AG09309 (cell line): Measurements from ENCODE around the gene GOSR1.
"Not testable (repeated sequence)": the region's sequence is repeated elsewhere in the genome, so short reads cannot be mapped to it uniquely, and the experiment has no call there.

Experiments
- DNase-seq: peaks from one replicate; pipeline ENCODE4 v3.0.0-alpha.2; 2010; ENCODE audit warnings: low read depth
- H3K4me3 ChIP-seq: 2 replicates; pipeline ENCODE4 v1.5.1; 2011; ENCODE audit warnings: mild to moderate bottlenecking, low read depth, low read length, moderate library complexity; ENCODE audit not compliant: control insufficient read depth
- TF ChIP-seq, protein P1 (sequence below): IDR thresholded peaks from 2 replicates; pipeline ENCODE4 v1.5.1; 2011; ENCODE audit warnings: mild to moderate bottlenecking, low read depth, low read length, inconsistent platforms; ENCODE audit not compliant: insufficient read depth, control insufficient read depth; ENCODE audit errors: missing control alignments

The GOSR1 gene

DNA sequence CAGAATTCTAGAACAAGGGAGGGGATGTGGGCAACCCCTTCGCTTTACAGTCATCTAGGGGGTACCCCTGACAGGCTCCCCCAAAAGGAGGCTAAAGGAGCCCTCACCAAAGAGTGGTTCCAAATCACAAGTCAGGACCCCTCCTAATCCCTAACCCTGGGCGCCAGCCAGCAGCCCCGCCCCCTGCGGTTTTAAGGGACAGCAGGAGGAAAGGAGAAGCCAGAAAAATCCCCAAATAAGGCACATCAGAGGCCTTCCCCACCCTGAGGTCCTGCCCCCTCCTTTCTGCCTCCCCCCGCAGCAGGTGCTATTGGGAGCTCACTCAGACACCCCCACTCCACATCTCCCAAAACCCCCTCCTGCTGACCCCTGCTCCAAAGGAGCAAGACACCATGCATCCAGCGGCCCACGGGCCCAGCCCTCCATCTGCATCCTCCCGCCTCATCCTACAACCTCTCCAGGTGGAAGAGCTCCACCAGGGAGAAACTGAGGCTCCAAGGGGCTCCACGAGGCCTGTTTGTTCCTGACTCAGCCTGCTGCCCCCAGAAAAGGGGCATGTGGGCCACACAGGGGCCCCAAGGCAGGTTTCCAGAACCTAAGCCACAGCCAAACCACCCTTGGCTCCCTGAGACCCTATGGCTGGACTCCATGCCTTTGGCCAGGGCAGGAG lies 93.5 kb downstream of the GOSR1 start:
- no peak for DNase-seq
- TF ChIP-seq, protein P1, sequence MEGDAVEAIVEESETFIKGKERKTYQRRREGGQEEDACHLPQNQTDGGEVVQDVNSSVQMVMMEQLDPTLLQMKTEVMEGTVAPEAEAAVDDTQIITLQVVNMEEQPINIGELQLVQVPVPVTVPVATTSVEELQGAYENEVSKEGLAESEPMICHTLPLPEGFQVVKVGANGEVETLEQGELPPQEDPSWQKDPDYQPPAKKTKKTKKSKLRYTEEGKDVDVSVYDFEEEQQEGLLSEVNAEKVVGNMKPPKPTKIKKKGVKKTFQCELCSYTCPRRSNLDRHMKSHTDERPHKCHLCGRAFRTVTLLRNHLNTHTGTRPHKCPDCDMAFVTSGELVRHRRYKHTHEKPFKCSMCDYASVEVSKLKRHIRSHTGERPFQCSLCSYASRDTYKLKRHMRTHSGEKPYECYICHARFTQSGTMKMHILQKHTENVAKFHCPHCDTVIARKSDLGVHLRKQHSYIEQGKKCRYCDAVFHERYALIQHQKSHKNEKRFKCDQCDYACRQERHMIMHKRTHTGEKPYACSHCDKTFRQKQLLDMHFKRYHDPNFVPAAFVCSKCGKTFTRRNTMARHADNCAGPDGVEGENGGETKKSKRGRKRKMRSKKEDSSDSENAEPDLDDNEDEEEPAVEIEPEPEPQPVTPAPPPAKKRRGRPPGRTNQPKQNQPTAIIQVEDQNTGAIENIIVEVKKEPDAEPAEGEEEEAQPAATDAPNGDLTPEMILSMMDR = no peak
- no peak overlapping the region for H3K4me3 ChIP-seq

DNA sequence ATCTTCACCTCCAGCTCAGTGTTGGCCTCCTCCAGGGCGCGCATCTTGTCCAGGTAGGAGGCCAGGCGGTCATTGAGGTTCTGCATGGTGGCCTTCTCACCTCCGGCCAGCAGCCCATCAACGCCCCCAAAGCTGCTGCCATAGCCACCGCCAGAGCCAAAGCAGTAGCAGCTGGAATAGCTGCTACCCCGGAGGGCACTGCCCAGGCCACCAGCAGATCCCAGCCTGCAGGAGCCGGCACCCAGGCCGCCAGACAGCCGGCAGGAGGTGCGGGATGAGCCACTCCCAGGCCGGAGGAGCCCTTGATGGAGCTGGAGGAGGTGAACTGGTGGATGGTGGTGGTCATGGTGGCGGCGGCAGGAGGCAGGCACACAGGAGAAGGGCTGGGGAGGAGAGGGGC lies 94.2 kb downstream of the GOSR1 start:
- not testable (repeated sequence) for H3K4me3 ChIP-seq, DNase-seq

DNA sequence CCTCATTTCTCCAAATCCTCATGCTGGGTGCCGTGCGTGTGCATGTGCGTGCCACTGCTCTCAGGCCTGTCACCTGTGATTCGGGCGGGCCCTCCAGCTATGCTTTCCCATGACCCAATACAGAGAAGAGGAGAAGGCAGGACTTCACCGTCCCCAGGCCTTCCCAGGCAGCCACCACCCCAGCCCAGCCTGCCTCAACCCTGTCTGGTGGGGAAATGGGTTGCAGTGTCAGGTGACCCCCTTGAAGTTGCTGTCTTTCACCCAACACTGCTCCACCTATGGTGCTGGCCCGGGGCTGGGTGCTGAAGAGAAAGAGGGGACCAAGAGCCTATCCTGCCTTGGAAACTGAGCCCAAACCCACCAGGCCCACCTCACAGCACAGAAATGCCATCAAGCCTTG lies 94.7 kb downstream of the GOSR1 start:
- TF ChIP-seq, protein P1 = no peak
- no peak overlapping the region for H3K4me3 ChIP-seq
- DNase-seq = no peak

DNA sequence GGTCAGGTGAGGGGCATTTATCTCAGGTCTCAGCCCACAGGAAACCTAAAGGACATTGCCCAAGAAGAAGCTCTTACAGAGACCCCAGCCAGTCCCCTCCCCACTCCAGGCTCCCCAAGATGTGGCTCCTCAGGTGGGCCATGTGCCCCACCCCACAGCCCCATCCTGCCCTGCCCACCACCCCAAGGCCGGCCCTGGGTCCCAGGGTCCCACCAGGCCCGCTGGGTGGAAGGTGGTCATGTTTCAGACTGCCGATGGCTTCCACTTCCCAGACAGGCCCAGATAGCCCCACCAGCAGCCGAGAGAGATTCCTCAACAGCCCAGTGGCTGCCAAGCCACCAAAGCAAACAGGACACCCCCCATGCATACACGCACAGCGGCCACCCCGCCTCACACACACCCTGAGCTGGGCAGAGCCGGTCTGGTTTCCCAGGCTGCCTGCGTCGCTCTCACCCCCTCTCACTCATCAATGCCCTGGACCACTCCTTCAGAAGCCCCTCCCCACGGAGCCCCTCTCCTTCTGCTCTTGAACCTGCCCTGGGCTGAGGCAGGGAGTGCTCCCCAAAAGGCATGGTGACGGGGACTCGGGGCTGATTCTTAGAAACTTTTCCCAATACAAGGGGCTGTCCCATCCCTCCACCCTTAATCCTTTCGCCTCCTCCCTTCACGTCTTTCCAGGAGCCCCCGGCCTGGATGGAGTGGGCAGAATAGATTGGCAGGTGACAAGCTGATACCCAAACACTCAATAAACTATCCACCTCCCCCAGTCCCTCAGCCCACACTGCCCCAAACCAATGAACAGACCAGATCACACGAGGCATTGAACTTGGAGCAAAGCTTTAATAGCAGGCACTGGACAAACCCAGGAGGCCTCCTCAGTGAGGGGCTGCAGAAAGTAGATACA lies 95.7 kb downstream of the GOSR1 start:
- DNase-seq, H3K4me3 ChIP-seq: not testable (repeated sequence)

DNA sequence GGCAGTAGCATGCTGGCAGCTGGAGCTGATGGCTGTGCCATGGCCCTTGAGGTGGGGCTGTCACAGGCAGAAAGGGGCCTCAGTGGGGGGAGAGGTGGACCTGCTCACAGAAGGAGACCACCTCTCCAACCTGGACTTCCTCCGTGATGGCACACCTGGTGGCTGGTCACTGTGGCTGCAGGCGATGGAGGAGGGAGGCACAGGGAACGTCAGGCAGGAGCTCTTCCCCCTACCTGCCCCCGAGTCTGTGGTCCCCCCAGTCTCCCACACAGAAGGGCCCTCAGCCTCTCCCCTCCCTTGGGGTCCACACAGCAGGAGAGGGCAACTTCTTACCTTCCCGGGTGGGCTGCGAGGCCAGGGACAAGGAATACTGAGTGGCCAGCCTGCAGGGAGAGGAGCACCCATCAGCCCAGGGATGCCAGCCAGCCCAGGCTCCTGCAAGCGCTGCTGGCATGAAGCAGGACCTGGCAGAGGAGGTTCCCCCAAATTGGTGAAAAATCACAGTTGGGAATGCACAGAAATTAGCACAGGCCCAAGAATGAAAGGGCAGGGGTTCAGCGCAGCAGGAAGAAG lies 96.5 kb downstream of the GOSR1 start:
- no peak overlapping the region for H3K4me3 ChIP-seq
- TF ChIP-seq, protein P1 = no peak
- DNase-seq = no peak

DNA sequence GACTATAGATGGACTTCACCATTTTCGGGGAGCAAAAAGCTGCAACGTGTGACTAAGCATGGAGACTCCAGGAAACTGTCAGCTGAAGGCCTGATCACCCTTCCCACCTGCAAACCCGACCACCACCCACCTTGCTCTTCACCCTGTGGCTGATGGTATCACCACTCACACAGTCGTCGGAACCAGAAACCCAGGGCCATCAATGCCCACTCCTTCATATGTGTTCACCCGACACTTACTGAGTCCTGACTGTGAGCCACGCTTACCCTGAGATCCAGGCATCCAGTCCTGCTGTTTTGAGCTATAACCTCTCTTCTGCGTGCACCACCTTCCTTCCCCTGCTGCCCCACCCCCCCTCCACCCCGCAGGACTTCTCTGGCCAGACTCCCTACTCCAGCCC lies 97.1 kb downstream of the GOSR1 start:
- H3K4me3 ChIP-seq, DNase-seq: not testable (repeated sequence)

DNA sequence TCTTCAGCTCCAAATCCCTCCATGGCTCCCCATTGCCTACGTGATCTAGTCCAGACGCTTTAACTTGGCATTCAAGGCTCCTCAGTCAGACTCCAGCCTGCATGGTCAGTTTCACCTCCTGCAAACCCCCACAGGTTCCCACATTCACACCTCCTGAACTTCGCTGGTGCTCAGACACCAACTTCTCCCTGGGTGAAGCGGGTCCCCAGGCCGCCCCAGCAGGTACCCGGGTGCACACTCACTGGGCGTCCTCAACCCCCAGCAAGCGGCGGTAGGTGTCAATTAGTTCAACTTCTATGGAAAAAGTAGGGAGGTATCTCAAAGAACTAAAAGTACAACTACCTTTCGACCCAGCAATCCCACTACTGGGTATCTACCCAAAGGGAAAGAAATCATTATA lies 97.6 kb downstream of the GOSR1 start:
- H3K4me3 ChIP-seq, DNase-seq: not testable (repeated sequence)

DNA sequence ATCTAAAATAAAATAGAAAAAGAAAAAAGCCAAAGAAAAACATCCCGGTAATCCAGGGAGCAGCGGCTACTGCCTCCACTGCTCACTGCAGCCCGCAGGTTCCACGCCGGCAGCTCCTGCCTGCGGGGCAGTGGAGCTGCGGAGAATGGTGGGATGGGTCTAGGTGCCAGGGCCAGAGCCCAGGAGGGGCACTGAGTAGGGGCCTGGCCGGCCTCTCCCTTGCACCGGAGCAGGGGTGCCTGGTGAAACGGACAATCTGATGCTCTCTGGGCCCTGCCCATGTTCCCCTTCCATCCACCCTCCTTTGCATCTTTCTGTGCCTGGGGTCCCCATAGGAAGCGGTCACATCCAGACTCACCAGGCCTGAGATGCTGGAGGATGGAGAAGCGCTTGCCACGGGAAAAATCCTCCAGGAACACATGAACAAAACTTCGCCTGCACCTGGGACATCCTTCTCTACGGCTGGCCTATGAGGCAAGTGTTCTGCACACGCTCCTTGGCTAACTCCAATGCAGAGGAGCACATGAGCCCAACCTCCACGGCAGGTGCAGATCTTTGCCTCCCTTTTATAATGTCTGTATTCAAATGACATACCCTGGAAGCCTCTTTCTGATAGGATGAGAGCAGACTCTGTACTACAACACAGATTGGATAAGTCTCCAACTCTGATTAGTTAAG lies 98.6 kb downstream of the GOSR1 start:
- not testable (repeated sequence) for DNase-seq, H3K4me3 ChIP-seq

DNA sequence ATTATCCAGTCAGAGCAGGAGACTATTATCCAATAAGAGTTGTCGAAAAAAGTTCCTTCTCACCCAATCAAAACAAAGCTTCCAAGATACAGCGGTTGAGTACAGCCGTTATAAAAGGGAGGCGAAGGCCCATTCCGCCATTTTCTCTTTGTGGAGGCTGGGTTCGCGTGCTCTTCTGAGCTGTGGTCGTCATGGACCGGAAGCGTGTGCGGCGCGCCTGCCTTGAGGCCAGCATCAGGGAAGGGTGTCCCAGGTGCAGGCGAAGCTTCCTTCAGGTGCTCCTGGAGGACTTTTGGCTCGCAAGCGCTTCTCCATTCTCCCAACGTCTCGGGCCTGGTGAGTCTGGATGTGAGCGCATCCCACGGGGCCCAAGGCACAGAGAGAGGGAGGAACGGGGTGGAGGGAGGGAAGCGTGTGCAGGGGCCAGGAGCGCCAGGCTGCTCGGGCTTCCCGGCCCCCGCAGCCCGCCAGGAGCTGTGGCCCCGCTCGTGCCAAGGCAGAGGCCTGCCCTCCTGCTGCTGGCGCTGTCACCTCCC lies 99.2 kb downstream of the GOSR1 start:
- DNase-seq = no peak
- H3K4me3 ChIP-seq = no peak overlapping the region
- TF ChIP-seq, protein P1 = no peak
